Measurements from ENCODE around the gene VPS13C.

The VPS13C gene

GRCh38 chr15:62089616-62090015 is 29.4 kb upstream of the VPS13C start:
- TF ChIP-seq CTCF (IDR thresholded peaks at IDR 0.05) = no peak
- Histone ChIP-seq H3K4me3 (no peak overlapping the region), H3K27ac (no peak overlapping the region)
- DNase-seq (ENCODE audit: low spot score) = no peak

- no peak overlapping the region for H3K4me3 ChIP-seq
- TF ChIP-seq CTCF (IDR thresholded peaks at IDR 0.05) = no peak
- no peak overlapping the region for H3K27ac ChIP-seq
- no peak for DNase-seq (ENCODE audit: low spot score)
Measured at GRCh38 chr15:62088353-62088693, 28.1 kb upstream of the VPS13C start.

GRCh38 chr15:62087671-62088352 is 27.6 kb upstream of the VPS13C start:
- no peak overlapping the region for H3K4me3 ChIP-seq
- peak overlapping the region in 1 of 2 donors; percentile 36 for H3K27ac ChIP-seq
- TF ChIP-seq CTCF (IDR thresholded peaks at IDR 0.05) = no peak
- DNase-seq (ENCODE audit: low spot score) = no peak

- no peak for TF ChIP-seq CTCF (IDR thresholded peaks at IDR 0.05)
- no peak for DNase-seq (ENCODE audit: low spot score)
- H3K27ac ChIP-seq = no peak overlapping the region
Measured at GRCh38 chr15:62085740-62086139, 25.5 kb upstream of the VPS13C start.

GRCh38 chr15:62083194-62084154 is 23.2 kb upstream of the VPS13C start:
- no peak for TF ChIP-seq CTCF (IDR thresholded peaks at IDR 0.05)
- DNase-seq (ENCODE audit: low spot score) = no peak
- Histone ChIP-seq H3K4me3 (no peak overlapping the region), H3K27ac (no peak overlapping the region)

More at GRCh38 chr15:62085740-62086139, 25.5 kb upstream of the VPS13C start:
- H3K4me3 ChIP-seq = no peak overlapping the region

GRCh38 chr15:62079594-62079993 is 19.3 kb upstream of the VPS13C start:
- TF ChIP-seq CTCF (IDR thresholded peaks at IDR 0.05) = no peak
- Histone ChIP-seq H3K4me3 (no peak overlapping the region), H3K27ac (no peak overlapping the region)
- no peak for DNase-seq (ENCODE audit: low spot score)
